IMR-90 (cell line): ENCODE data around the gene CDH12. TPM values are rescaled to one million over a fixed set of nuclear protein-coding genes. Genes with fewer than 3 reads are reported as not detected.

Experiments
- ATAC-seq: fragments of 200-7000 bp; cut with Tn5 transposase; 2 replicates; pipeline ENCODE4 v1.9.1; 2020; ENCODE audit warnings: low read depth, mild to moderate bottlenecking, moderate library complexity
- BruUV-seq: library from RNA; stranded (reverse); fragments of 400-500 nt; replicated peaks from 2 replicates; lab custom pipeline; 2021; lab: Mats Ljungman, UMichigan
- CTCF ChIA-PET: fragments of 300-600 bp; formaldehyde crosslinking; extraction: SDS; loops from one replicate; lab custom pipeline; 2021; ENCODE audit warnings: antibody characterized with exemption; lab: Yijun Ruan, JAX
- POLR2A ChIA-PET: fragments of 300-600 bp; sonication (Branson Sonifier 250); formaldehyde crosslinking; loops from one replicate; lab custom pipeline; 2022; ENCODE audit warnings: antibody characterized with exemption; ENCODE audit not compliant: unreplicated experiment; lab: Charles Lee
- DNase-seq: peaks from one replicate; pipeline ENCODE4 v3.0.0; 2013
- H2AFZ ChIP-seq: replicated peaks from 2 replicates; pipeline ENCODE3; 2013; ENCODE audit warnings: low read length, mild to moderate bottlenecking; ENCODE audit not compliant: poor library complexity
- H2AK5ac ChIP-seq: 2 replicates; pipeline ENCODE4 v1.6.1; 2013; ENCODE audit warnings: low read depth, low read length, inconsistent platforms
- H2AK9ac ChIP-seq: replicated peaks from 2 replicates; pipeline ENCODE3; 2013; ENCODE audit warnings: mild to moderate bottlenecking, low read depth, low read length, moderate library complexity; ENCODE audit not compliant: poor library complexity
- H2BK120ac ChIP-seq: 2 replicates; pipeline ENCODE4 v1.6.1; 2013; ENCODE audit warnings: low read depth, low read length, inconsistent platforms
- H2BK15ac ChIP-seq: 3 replicates; pipeline ENCODE4 v1.6.1; 2013; ENCODE audit warnings: low read depth, low read length, inconsistent platforms
- H2BK20ac ChIP-seq: 2 replicates; pipeline ENCODE4 v1.6.1; 2013; ENCODE audit warnings: low read depth, mild to moderate bottlenecking, inconsistent platforms, low read length, moderate library complexity
- H2BK5ac ChIP-seq: 2 replicates; pipeline ENCODE4 v1.6.1; 2013; ENCODE audit warnings: mild to moderate bottlenecking, low read depth, low read length, inconsistent platforms; ENCODE audit not compliant: poor library complexity, severe bottlenecking
- H3K14ac ChIP-seq: replicated peaks from 2 replicates; pipeline ENCODE4 v1.6.1; 2013; ENCODE audit warnings: low read depth, low read length, inconsistent platforms
- H3K18ac ChIP-seq: 2 replicates; pipeline ENCODE4 v1.6.1; 2013; ENCODE audit warnings: low read depth, low read length, control low read depth
- H3K23ac ChIP-seq: 2 replicates; pipeline ENCODE4 v1.6.1; 2013; ENCODE audit warnings: low read depth, low read length, inconsistent platforms
- H3K27ac ChIP-seq: 2 replicates; pipeline ENCODE4 v1.5.1; 2013; ENCODE audit warnings: mild to moderate bottlenecking, control low read depth, low read length; ENCODE audit not compliant: insufficient read depth
- H3K27me3 ChIP-seq: 2 replicates; pipeline ENCODE4 v1.6.1; 2013; ENCODE audit warnings: low read length; ENCODE audit not compliant: control insufficient read depth, insufficient read depth
- H3K36me3 ChIP-seq: 2 replicates; pipeline ENCODE4 v1.6.1; 2013; ENCODE audit warnings: low read length, mixed read lengths; ENCODE audit not compliant: control insufficient read depth, insufficient read depth
- H3K4ac ChIP-seq: 2 replicates; pipeline ENCODE4 v1.6.1; 2013; ENCODE audit warnings: low read depth, low read length, inconsistent platforms
- H3K4me1 ChIP-seq: 2 replicates; pipeline ENCODE4 v1.6.1; 2013; ENCODE audit warnings: low read length, mixed read lengths; ENCODE audit not compliant: control insufficient read depth, insufficient read depth
- H3K4me2 ChIP-seq: 2 replicates; pipeline ENCODE4 v1.6.1; 2013; ENCODE audit warnings: low read depth, mild to moderate bottlenecking, control low read depth, low read length, moderate library complexity
- H3K4me3 ChIP-seq: 2 replicates; pipeline ENCODE4 v1.5.1; 2013; ENCODE audit warnings: low read depth, mild to moderate bottlenecking, control low read depth, low read length, moderate library complexity; ENCODE audit not compliant: insufficient read depth
- H3K56ac ChIP-seq: 2 replicates; pipeline ENCODE4 v1.6.1; 2013; ENCODE audit warnings: low read length, inconsistent platforms; ENCODE audit not compliant: insufficient read depth; ENCODE audit errors: extremely low read depth
- H3K79me1 ChIP-seq, 2 experiments: 2 replicates each; pipeline ENCODE4 v1.6.1; 2013; ENCODE audit warnings: low read length in 2 of 2, inconsistent platforms in 1 of 2, low read depth in 1 of 2
- H3K9ac ChIP-seq: 2 replicates; pipeline ENCODE4 v1.6.1; 2013; ENCODE audit warnings: low read depth, low read length, control low read depth
- H3K9me1 ChIP-seq: 2 replicates; pipeline ENCODE4 v1.6.1; 2013; ENCODE audit warnings: low read length, inconsistent platforms; ENCODE audit not compliant: insufficient read depth
- H3K9me3 ChIP-seq: 2 replicates; pipeline ENCODE4 v1.6.1; 2013; ENCODE audit warnings: low read length; ENCODE audit not compliant: control insufficient read depth, insufficient read depth
- H4K20me1 ChIP-seq: 2 replicates; pipeline ENCODE4 v1.6.1; 2013; ENCODE audit warnings: low read length, inconsistent platforms; ENCODE audit not compliant: insufficient read depth
- H4K5ac ChIP-seq: 2 replicates; pipeline ENCODE4 v1.6.1; 2013; ENCODE audit warnings: mild to moderate bottlenecking, low read depth, low read length, control low read depth
- H4K8ac ChIP-seq, 2 experiments: 2 replicates each; pipeline ENCODE4 v1.6.1; 2013; ENCODE audit warnings: low read depth in 2 of 2, low read length in 2 of 2, control low read depth in 1 of 2, inconsistent platforms in 1 of 2
- H4K91ac ChIP-seq: 2 replicates; pipeline ENCODE4 v1.6.1; 2013; ENCODE audit warnings: low read depth, low read length, inconsistent platforms; ENCODE audit not compliant: insufficient read depth
- BHLHE40 ChIP-seq: fragments of 150-350 bp; IDR thresholded peaks from 2 replicates; pipeline ENCODE4 v1.6.1; 2016; ENCODE audit warnings: mild to moderate bottlenecking, low read depth, low read length
- CEBPB ChIP-seq: IDR thresholded peaks from 2 replicates; pipeline ENCODE4 v1.6.1; 2012; ENCODE audit warnings: low read depth, low read length, improper control_type of control experiment
- FOS ChIP-seq: fragments of 150-350 bp; IDR thresholded peaks from 2 replicates; pipeline ENCODE4 v1.6.1; 2016; ENCODE audit warnings: low read depth, low read length
- MAFK ChIP-seq: IDR thresholded peaks from 2 replicates; pipeline ENCODE4 v1.6.1; 2012; ENCODE audit warnings: low read depth, low read length, improper control_type of control experiment
- MAZ ChIP-seq: IDR thresholded peaks from 2 replicates; pipeline ENCODE4 v1.6.1; 2012; ENCODE audit warnings: low read depth, mild to moderate bottlenecking, low read length, improper control_type of control experiment, moderate library complexity, borderline replicate concordance
- MXI1 ChIP-seq: IDR thresholded peaks from 2 replicates; pipeline ENCODE4 v1.6.1; 2012; ENCODE audit warnings: low read depth, mild to moderate bottlenecking, low read length, moderate library complexity, borderline replicate concordance
- POLR2A ChIP-seq: IDR thresholded peaks from 2 replicates; pipeline ENCODE4 v1.6.1; 2012; ENCODE audit warnings: mild to moderate bottlenecking, low read depth, low read length
- RAD21 ChIP-seq: IDR thresholded peaks from 2 replicates; pipeline ENCODE4 v1.6.1; 2012; ENCODE audit warnings: low read length, improper control_type of control experiment
- RCOR1 ChIP-seq: IDR thresholded peaks from 2 replicates; pipeline ENCODE4 v1.6.1; 2012; ENCODE audit warnings: mild to moderate bottlenecking, low read length, improper control_type of control experiment; ENCODE audit not compliant: insufficient replicate concordance
- RFX5 ChIP-seq: IDR thresholded peaks from 2 replicates; pipeline ENCODE4 v1.8.0; 2012; ENCODE audit warnings: low read depth, mild to moderate bottlenecking, low read length, moderate library complexity
- dilution Hi-C: fragments of 300-500 bp; cut with HindIII; formaldehyde crosslinking; loops from one replicate; pipeline ENCODE4 v1.14.3; 2018; ENCODE audit warnings: low sequenced_read_pairs; ENCODE audit not compliant: unreplicated experiment
- in situ Hi-C: fragments of 300-500 bp; cut with MboI; formaldehyde crosslinking; loops from 3 replicates; pipeline ENCODE4 v1.14.3; 2019; ENCODE audit warnings: low sequenced_read_pairs, inconsistent platforms, mixed read lengths
- intact Hi-C: fragments of 100-400 bp; cut with micrococcal nuclease; formaldehyde crosslinking; loops from 2 replicates; pipeline ENCODE4 v1.10.0; 2022
- polyA plus RNA-seq, 3 experiments: library from polyadenylated mRNA; depleted of rRNA; stranded (reverse); fragments of >200 nt; gene quantifications; 2 replicates each; pipeline ENCODE4 v1.2.3, GENCODE V29; 2012; ENCODE audit warnings: low replicate concordance in 1 of 3
- total RNA-seq: library from RNA; depleted of rRNA; stranded (reverse); fragments of >200 nt; gene quantifications from 2 replicates; pipeline ENCODE4 v1.2.3, GENCODE V29; 2012
- TF ChIP-seq, protein P1 (sequence below): fragments of 150-350 bp; IDR thresholded peaks from 2 replicates; pipeline ENCODE4 v1.6.1; 2016; ENCODE audit warnings: low read depth, mild to moderate bottlenecking, low read length, moderate library complexity, borderline replicate concordance
- TF ChIP-seq, protein P2 (sequence below): conservative IDR thresholded peaks from 2 replicates; pipeline ENCODE4 v1.5.1; 2012; ENCODE audit warnings: mild to moderate bottlenecking, low read depth, low read length, improper control_type of control experiment

Gene CDH12
- total and polyA plus RNA-seq, 2 of the 4 experiments (the other 2 are of a cell fraction): not detected

DNA sequence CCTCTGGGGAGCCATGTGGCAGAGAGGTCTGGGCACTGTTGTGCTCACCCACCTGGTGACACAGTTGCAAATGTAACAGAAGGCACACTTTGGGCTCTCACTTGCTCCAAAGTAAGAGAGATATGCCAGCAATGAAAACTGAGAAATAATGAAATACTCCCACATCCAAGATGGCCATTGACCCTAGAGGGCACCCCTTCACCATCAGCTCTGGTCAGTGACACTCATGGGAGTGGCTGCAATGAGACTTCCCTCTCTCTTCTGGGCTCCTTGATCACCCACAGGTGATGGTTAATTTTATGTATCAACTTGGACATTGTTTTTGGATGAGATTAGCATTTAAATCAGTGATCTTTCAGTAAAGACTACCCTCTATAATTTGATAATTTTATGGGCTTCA lies 248.4 kb downstream of the CDH12 start:
- Histone ChIP-seq H3K4me2 (no peak overlapping the region), H3K27me3 (no peaks in the 10 kb centered on the region), H2BK15ac (no peak overlapping the region), H3K18ac (no peak overlapping the region), H2BK20ac (no peak overlapping the region), H3K23ac (no peak overlapping the region), H4K8ac (no peak overlapping the region), H3K4me3 (no peak overlapping the region), H3K14ac (no peak overlapping the region), H4K91ac (no peak overlapping the region), H3K9me1 (no peaks in the 10 kb centered on the region), H2AFZ (no peak overlapping the region), H2BK5ac (no peak overlapping the region), H3K79me1 (no peaks in the 10 kb centered on the region), H3K9me3 (no peaks in the 10 kb centered on the region; the same call in 1 of the 2 replicates), H3K27ac (no peak overlapping the region), H3K4ac (no peak overlapping the region), H4K20me1 (no peaks in the 10 kb centered on the region), H2AK5ac (no peak overlapping the region), H2AK9ac (no peak overlapping the region), H3K9ac (no peak overlapping the region), H3K56ac (no peak overlapping the region), H4K5ac (no peak overlapping the region), H2BK120ac (no peak overlapping the region), H3K36me3 (no peaks in the 10 kb centered on the region), H3K4me1 (no peaks in the 10 kb centered on the region)
- intact Hi-C loops (no loop called here), dilution Hi-C loops (no loop called here), in situ Hi-C loops (no loop called here)
- ChIA-PET POLR2A (no interaction called here), CTCF (no interaction called here)
- ATAC-seq (no peak), DNase-seq (no peak)
- TF ChIP-seq, protein P1, sequence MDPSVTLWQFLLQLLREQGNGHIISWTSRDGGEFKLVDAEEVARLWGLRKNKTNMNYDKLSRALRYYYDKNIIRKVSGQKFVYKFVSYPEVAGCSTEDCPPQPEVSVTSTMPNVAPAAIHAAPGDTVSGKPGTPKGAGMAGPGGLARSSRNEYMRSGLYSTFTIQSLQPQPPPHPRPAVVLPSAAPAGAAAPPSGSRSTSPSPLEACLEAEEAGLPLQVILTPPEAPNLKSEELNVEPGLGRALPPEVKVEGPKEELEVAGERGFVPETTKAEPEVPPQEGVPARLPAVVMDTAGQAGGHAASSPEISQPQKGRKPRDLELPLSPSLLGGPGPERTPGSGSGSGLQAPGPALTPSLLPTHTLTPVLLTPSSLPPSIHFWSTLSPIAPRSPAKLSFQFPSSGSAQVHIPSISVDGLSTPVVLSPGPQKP: no peak
- TF ChIP-seq MAZ (no peak), RAD21 (no peak), BHLHE40 (no peak), RCOR1 (no peak), MAFK (no peak), CEBPB (no peak), RFX5 (no peak), POLR2A (no peak), MXI1 (no peak), FOS (no peak)
- TF ChIP-seq, protein P2, sequence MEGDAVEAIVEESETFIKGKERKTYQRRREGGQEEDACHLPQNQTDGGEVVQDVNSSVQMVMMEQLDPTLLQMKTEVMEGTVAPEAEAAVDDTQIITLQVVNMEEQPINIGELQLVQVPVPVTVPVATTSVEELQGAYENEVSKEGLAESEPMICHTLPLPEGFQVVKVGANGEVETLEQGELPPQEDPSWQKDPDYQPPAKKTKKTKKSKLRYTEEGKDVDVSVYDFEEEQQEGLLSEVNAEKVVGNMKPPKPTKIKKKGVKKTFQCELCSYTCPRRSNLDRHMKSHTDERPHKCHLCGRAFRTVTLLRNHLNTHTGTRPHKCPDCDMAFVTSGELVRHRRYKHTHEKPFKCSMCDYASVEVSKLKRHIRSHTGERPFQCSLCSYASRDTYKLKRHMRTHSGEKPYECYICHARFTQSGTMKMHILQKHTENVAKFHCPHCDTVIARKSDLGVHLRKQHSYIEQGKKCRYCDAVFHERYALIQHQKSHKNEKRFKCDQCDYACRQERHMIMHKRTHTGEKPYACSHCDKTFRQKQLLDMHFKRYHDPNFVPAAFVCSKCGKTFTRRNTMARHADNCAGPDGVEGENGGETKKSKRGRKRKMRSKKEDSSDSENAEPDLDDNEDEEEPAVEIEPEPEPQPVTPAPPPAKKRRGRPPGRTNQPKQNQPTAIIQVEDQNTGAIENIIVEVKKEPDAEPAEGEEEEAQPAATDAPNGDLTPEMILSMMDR: no peak
- no TSS peak for BruUV-seq
